HG03442 (cell line): Measurements from ENCODE around the gene BACH2.
A peak's percentile ranks its signal among the peaks of the same experiment; 100 is the strongest.

Source experiments
- ATAC-seq: cut with Tn5 transposase; IDR thresholded peaks from one replicate; pipeline ENCODE4 v1.9.1; 2021; ENCODE audit warnings: mild to moderate bottlenecking, moderate library complexity; ENCODE audit not compliant: unreplicated experiment

BACH2 gene

DNA sequence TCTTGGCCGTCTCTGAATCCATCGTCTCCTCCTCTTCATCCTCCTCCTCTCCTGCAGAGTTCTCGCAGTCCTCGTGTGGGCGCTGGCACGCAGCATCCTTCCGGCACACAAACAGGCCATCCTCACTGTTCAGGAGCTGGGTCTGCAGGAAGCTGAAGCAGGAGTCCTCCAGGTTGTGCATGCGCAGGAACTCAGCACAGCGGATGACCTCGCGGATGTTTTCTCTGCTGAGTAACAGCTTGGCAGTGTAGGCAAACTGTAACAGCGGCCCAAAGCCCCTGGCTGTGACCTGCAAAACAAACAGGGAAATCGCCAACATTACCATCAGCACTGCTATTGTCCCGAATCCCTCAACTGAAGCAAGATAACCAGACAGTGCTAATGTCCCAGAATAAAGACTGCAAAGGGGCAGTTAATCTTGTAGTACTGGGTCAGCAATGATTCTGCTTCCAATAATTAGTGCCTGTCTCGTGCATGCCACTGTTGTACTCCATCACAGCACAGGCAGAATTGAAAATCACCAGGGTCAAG lies 345.0 kb downstream of the BACH2 start:
- ATAC-seq: no peak

DNA sequence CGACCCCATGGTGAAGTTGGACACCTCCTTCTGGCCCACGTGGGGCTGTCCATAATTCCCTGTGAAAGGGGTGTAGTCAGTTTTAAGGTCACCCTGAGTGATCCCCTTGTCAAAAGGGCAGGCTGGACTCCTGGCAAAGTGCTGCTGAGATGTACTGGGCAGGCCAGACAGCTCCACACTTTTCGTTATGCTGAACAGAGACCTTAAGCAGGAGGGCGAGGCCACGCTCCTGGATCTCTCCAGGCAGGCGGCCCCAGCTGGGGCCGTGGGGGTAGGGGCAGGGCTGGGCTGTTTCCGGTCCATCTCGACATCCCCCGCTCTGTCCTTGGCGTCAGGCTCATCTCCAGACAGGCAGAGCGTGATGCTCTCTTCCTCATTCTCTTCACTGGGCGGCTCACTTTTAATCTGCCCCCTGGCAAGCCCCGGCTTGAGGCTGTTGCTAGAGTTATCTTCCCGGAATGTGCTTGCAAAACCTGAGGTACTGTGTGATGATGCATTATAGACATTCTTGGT lies 345.7 kb downstream of the BACH2 start:
- no peak for ATAC-seq

DNA sequence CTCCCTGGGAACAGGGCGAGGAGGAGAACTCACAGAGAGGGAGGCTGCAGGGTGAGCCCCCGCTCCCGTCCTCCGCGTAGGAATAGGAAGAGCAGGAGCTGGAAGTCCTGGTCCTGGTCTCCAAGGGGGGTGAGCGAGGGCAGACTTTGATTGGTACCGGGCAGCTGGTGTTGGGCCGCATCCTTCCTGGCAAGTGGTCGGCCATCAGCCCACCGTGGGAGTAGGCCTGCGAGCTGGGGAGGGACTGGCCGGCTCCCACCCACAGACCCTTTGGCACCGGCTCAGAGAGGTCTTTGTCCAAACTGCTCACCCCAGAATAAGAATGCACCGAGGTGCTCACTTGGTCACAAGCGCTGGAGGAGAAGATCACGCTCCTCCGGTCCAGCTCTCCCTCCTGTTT lies 346.2 kb downstream of the BACH2 start:
- ATAC-seq: no peak

DNA sequence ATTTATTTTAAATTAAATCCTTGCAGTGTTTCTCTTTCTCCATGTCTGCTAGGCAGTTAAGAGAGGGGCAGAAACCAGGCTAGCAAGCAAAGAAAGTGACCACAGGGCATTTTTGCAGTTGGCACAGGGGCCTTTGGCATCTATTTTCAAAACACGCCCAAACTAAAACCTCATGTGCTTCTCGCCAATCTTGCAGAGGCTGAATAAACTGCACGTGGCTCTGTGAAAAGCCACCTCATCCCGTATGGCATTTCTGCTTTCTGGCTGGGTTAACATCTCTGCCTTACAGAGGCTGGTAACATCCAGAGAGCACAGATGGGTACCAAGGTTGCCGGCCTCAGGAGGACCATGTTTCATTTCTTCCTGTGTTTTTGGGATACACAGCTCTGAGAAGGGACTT lies 347.8 kb downstream of the BACH2 start:
- ATAC-seq: no peak

DNA sequence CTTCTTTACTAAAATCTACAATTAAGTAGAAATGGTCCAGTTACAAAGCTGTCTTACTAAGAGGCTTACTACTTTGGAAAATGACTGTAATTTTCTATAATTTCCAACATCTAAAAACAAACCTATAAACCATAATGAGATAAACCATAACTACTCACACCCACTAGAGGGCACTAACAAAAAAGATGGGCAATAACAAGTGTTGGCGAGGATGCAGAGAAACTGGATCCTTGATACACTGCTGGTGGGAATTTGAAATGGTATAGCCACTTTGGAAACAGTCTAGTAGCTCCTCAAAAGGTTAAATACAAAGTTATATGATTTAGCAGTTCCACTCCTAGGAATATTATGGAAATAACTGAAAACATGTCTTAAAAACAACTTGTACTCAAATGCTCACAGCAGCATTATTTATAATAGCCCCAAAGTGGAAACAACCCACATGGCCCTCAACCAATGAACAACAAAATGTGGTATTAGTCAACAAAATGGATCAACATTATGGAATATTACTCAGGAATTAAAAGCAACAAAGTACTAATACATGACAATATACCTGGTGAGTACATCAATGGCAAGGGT lies 351.7 kb downstream of the BACH2 start:
- no peak for ATAC-seq

DNA sequence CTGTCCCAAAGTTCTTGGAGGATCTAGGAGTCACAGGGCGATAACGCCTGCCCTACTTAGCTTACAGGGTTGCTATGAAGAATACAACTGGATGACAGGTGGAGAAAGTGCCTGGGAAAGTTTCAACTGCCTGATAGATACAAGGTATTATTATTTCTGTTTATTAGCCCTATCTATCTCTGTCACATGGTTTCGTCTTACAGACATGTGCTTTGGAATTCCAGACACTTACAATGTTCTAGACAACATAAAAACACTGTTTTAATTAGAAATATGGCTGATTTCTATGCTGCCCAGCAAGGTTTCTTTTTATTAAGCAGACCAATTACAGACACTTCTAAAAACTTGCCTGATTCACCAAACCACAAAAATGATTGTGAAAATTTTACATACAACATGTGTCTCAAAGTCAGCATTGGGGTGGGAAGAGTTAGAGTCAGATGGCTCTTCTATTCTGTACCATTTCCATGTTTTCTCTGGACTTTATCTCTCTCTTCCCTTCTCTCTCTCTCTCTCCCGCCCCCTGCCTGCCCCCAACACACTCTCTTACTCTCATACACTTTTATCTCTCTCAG lies 352.4 kb downstream of the BACH2 start:
- no peak for ATAC-seq

DNA sequence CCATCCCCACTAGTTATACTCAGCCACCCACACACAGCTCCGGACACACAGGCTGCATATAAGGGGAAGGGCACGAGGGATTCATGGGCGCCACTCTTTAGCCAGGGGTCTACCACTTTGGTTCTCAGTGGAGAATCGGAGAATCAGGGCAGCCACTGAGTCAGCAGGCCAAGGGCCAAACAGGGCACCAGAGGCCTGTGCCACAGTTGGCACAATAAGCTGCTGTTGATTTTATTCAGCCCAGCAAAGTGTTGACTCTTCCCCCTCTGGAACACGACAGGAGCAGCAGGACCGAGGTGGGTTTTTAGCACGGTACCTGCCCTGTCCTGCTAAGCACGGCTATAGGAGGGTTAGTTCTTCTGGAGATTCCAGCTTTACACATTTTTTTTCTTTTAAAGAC lies 354.0 kb downstream of the BACH2 start:
- ATAC-seq: no peak

DNA sequence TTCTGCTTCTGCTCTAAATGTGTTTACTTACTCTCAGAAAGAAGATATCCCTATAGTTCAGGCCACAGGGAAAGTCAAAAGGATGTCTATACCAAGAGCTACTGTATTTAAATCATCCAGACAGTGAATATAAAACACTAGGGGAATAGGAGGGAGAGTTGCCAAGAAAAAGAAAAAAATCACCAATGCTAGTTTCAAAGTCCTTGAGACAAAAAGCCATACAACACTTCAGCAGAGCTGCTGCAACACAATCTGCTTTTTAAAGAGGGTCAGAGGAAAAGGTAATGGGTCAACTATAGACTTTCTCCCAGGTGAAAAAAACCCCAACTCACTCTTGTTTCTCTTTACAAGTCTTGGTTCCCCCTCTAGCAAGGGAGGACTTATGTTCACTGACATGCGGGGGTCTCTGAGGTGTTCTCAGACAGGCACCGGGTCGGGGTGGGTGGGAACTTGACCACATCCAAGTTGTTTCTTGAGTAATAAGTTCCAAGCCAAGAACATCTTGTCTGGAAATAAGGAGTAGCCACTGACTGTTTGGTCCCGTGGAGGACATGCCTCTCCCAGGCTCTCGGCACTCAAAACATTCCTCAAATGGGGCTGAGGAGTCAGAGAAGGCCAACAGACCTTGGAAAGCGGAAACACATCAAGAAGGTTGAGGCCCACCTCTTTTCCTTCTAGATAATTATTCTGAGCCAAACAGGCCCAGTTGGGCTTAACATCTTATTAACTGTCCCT lies 354.7 kb downstream of the BACH2 start:
- ATAC-seq: no peak

DNA sequence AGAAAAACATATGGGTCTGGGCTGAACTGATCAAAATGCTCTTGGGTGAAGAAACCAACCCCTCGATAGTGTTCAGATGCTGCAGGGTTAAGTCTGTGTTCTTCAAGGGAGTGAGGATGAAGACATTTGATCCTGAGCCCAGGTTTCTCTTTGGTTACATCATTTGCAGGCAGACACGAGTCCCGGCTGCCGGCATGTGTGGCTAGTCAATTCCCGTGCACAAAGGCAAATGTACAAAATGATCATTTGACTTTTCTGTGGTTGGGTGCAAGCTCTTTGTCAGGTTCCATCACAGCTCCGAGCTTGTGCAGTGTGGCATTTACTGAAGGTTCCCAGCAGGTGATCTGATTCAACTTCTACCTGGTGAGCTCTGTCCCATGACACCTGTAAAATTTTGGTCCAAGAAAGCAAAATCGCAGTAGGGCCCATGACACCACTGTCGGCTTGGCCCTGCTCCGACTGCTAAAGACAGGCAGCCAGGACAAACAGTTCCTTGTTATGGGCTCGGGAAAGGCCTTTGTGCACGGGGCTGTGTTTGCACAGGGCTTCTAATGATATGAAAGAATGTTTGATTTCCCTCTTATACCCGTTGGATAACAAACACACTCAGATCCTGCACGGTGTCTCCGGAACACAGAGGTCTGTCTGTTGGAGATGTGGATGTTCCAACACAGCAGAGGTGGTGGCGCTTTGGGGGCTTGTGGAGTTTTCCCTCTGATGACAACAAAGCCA lies 355.4 kb downstream of the BACH2 start:
- ATAC-seq: no peak

DNA sequence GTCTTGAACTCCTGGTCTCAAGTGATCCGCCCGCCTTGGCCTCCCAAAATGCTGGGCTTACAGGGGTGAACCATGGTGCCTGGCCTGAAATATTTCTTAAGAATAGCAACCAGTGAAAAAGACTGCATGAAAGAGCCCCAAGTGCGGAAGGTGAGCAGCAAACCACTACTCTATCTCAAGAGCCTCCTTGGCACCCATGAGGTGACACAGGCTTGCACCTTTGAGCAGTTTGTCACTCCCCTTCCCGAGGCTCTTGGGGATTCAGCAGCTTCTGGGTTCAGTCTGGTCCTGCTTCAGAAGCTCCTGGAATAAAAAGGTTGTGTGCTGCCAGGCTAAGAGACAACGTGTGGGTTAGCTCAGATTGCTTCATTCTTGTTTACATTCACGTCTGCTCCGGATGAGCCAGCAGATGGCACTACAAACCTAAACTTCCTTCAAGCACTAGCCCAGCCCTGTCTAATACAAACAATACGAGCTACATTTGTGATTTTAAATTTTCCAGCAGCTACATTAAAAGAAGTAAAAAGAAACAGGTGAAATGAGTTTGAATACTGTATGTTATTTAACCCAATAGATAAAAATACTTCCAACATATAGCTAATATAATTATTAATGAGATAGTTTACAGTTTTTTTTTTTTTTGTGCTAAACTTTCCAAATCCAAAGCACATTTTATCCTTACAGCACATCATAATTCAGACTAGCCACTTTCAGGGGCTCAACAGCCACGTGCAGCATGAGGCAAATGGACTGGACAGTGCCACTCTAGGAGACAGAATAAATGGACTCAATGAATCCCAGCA lies 356.2 kb downstream of the BACH2 start:
- ATAC-seq: peak; percentile 78

DNA sequence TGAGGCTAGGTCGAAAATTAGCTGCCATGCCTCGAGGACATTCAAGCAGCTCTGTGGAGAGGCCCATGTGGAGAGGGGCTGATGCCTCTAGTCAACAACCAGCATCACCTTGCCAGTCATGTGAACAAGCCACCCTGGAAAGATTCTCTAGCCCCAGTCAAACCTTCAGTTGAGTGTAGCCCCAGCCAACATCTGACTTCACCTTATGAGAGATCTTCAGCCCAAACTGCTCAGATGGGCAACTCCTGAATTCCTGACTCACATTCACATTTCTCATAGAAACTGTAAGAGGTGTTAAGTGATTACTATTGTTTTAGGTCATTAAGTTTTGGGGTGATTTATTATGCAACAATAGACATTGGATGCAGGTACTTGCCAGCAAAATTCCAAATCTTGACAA lies 357.5 kb downstream of the BACH2 start:
- no peak for ATAC-seq

DNA sequence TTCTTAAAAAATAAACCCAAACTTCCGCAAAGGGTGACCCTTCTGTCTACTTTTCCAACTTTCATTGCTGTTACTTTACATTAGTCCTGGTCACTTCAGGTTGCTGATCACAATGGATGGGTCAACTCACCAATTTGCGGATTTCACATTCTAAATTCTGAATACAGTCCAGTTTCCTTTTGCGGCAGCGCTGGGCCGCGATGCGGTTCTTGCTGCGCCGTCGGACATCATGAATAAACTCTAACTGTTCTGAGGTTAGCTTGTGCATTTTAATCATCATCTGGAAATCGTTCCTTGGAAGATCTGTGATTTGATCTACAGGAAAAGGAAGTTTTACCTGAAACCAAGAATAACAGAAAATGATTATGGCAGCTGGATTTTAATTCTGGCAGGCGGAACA lies 358.6 kb downstream of the BACH2 start:
- no peak for ATAC-seq

DNA sequence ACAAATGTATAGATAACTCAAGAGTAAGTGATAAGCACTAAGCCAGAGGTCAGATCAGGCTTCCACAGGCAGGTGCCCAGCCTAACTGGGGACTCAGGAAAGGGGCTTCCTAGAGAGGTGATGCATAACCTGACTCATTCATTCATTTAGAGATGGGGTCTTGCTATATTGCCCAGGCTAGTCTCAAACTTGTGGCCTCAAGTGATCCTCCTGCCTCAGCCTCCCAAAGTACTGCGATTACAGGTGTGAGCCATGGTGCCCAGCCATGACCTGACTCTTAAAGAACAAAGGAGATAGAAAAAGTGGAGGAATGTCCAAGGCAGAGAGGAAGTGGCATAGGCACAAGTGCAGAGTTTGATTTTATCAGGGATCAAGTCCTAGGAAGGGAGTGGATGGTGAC lies 360.5 kb downstream of the BACH2 start:
- no peak for ATAC-seq

DNA sequence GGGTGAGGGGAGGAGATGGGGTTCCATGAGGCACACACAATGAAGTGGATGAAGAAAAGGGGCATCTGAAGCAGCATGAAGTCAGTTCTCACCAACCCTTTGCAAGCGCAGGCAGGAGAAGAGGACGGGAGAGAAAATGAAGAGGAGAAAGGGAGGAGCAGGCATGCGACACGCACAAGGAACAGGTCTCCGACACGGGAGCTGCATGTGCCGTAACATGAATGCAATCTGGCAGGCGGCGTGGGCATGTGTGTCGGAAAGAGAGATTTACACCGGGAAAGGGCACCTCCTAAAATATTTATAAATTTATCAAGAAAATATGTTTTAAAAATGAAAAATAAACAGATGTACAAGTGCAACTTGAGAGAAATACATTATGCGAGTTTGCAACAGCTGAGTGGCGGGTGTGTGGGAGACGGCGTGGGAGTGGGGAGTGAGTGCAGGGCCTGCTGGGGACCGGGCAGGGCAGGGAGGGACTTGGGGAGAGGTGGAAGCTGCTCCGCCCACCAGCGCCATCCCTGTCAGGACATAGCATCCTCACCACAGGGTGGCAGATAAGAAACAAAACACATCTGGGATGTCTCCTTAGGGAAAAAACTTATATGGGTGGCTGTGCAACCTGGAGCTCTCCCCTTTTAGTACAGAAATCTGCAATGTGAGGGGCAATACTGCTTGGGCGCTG lies 361.8 kb downstream of the BACH2 start:
- ATAC-seq: no peak

DNA sequence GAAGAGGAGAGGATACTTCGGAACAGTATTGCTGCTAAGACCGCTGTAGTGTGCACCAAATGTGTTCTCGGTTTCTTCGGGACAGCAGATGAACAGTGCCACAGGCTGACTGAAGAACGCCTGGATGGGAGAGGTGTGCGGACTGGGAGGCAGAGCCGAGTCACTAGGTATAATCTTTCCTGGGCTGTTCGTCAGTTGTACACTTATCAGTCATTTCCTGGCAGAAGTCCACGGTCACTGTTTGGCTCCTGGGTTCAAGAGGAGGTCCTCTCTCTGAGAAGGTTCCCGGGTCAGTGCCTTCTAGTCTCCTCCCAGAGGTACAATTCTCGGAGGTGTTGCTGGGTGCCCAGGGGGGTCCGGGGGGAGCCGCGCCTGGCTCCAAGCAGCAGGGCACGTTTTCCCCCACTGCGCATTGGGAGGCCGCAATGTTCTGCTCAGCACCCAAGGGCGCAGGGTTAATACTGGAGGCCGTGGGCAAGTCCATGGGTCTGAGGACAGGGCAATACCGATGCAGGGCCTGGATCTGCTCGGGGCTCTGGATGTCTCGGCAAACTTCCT lies 364.3 kb downstream of the BACH2 start:
- no peak for ATAC-seq

DNA sequence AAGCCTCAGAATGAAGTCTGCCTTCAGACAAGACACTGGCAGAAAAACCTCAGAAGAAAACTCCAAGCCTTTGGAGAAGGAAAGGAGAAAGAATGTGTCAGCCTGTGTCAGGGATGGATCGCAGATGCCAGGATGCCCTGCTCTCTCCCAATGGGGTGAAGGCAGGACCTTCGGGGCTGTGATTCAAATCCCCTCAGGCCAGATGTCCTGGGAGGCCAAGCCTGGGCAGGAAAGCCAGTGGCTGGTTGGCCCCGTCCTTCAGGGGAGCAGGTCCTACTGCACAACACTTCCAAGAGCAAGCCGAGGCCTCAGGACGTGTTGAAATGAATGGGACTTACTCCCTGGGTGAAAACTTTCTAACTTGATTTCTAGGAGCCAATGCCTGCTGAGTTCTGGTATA lies 365.9 kb downstream of the BACH2 start:
- ATAC-seq: no peak

DNA sequence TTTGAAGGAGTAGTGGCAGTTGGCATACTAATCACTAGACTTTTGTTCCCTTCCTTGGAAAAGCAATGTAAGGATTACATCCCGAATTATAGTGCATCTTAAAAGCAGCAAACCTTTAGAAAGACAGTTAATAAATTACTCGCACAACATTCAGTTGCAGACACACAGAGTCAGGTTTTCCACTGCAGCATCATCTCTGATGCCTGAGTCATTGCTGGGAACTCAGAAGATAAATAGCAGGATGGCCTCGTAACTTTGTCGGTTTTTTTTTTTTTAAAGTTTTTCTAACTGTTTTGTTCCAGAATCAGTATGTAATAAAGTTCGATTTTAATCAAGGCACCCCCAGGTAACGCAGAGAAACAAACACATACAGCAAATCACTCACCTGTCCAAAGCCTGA lies 368.0 kb downstream of the BACH2 start:
- no peak for ATAC-seq

DNA sequence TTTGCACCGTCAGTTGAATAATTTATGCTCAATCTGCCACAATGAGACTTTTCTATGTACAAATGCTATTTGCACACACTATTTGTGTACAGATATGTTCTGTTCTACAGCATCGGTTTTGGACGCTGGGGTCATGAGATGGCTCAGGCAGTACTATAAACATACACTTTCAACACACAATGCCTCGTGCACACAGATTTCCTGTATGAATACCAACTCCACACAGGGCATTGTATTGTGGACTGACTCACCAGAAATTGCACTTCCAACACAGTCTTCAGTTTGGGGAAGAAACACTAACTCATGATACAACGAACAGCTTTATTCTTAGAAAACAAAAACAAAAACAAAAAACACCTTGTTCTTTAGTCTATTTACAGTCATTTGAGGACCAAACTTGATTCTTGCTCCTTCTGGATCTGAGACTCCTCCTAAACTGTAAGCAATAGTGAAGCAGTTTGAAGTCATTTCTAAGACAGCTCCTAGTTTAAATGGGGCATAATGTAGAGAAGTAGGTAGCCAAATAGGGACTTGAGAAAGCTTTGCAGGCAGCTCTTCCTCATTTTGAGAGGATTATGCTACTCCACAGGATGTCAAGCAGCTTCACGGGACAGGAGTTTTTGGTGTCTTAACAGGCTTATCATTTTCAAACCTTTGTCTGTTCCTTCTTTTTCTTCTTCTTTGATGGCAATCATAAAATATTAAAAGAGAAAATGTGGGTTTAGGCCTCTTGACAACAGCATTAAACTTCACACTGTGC lies 368.7 kb downstream of the BACH2 start:
- no peak for ATAC-seq

DNA sequence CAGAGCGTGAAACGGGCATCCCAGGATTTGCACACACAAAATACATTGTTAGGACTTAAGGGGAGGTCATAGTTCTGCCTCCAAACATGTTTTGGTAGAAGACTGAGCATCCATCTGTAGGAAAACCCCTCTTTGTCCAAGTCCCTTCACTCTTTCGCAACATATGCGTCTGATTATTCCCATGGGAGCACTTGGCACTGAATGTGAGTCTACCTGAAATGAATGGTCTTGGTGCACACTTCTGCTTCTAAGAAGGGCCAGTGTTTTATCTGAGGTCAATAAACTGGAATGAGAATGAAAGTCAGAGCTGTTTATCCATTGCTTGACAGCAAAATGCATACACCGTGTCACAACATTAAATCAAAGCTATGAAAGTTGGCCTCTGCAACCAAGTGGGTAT lies 369.4 kb downstream of the BACH2 start:
- no peak for ATAC-seq
